Measurements from ENCODE around the gene PNPLA7.
"Not testable (repeated sequence)": the region's sequence is repeated elsewhere in the genome, so short reads cannot be mapped to it uniquely, and the experiment has no call there.

The PNPLA7 gene

GRCh38 chr9:137520614-137521404, 29.4 kb downstream of the PNPLA7 start:
- Histone ChIP-seq H3K9ac (no peak overlapping the region), H3K4me2 (ENCODE audit: low read length) (no peak overlapping the region), H3K79me2 (no peaks in the 10 kb centered on the region)

GRCh38 chr9:137519553-137519952, 30.6 kb downstream of the PNPLA7 start:
- Histone ChIP-seq H3K4me1 (no peaks in the 10 kb centered on the region), H3K4me3 (ENCODE audit: low read depth, low read length) (no peak overlapping the region), H3K4me2 (ENCODE audit: low read length) (no peak overlapping the region), H3K27me3 (ENCODE audit: control insufficient read depth, insufficient read depth, low read length) (no peaks in the 10 kb centered on the region), H3K79me2 (no peaks in the 10 kb centered on the region), H3K27ac (no peak overlapping the region), H2AFZ (no peak overlapping the region), H3K9me3 (ENCODE audit: control insufficient read depth, low read length) (no peaks in the 10 kb centered on the region), H3K36me3 (ENCODE audit: control insufficient read depth, insufficient read depth, low read length) (no peaks in the 10 kb centered on the region), H3K9ac (no peak overlapping the region)
- no peak for TF ChIP-seq CTCF (IDR thresholded peaks at IDR 0.05)

More at GRCh38 chr9:137520614-137521404, 29.4 kb downstream of the PNPLA7 start:
- TF ChIP-seq CTCF (IDR thresholded peaks at IDR 0.05) = no peak
- Histone ChIP-seq H3K27me3 (ENCODE audit: control insufficient read depth, insufficient read depth, low read length) (no peaks in the 10 kb centered on the region), H3K27ac (no peak overlapping the region), H3K36me3 (ENCODE audit: control insufficient read depth, insufficient read depth, low read length) (no peaks in the 10 kb centered on the region), H3K9me3 (ENCODE audit: control insufficient read depth, low read length) (no peaks in the 10 kb centered on the region), H3K4me1 (no peaks in the 10 kb centered on the region), H3K4me3 (ENCODE audit: low read depth, low read length) (no peak overlapping the region), H2AFZ (no peak overlapping the region)

GRCh38 chr9:137518661-137519459, 31.3 kb downstream of the PNPLA7 start:
- not testable (repeated sequence) for H3K79me2 ChIP-seq; H3K4me3 ChIP-seq (ENCODE audit: low read depth, low read length); H3K9ac ChIP-seq; H3K27ac ChIP-seq; H3K36me3 ChIP-seq (ENCODE audit: control insufficient read depth, insufficient read depth, low read length); H3K9me3 ChIP-seq (ENCODE audit: control insufficient read depth, low read length); H2AFZ ChIP-seq; H3K27me3 ChIP-seq (ENCODE audit: control insufficient read depth, insufficient read depth, low read length); H3K4me2 ChIP-seq (ENCODE audit: low read length); H3K4me1 ChIP-seq

- Histone ChIP-seq H3K4me3 (ENCODE audit: low read depth, low read length) (no peak overlapping the region), H3K4me2 (ENCODE audit: low read length) (no peak overlapping the region), H3K9me3 (ENCODE audit: control insufficient read depth, low read length) (no peaks in the 10 kb centered on the region), H3K27ac (no peak overlapping the region), H3K9ac (no peak overlapping the region), H3K4me1 (no peaks in the 10 kb centered on the region), H2AFZ (no peak overlapping the region), H3K27me3 (ENCODE audit: control insufficient read depth, insufficient read depth, low read length) (no peaks in the 10 kb centered on the region), H3K36me3 (ENCODE audit: control insufficient read depth, insufficient read depth, low read length) (no peaks in the 10 kb centered on the region), H3K79me2 (no peaks in the 10 kb centered on the region)
- TF ChIP-seq CTCF (IDR thresholded peaks at IDR 0.05) = no peak
These were observed 33.9 kb downstream of the PNPLA7 start for GRCh38 chr9:137516144-137516917.

GRCh38 chr9:137515338-137515724, 34.9 kb downstream of the PNPLA7 start:
- no peak overlapping the region for H2AFZ ChIP-seq
- H3K9me3 ChIP-seq (ENCODE audit: control insufficient read depth, low read length) = no peaks in the 10 kb centered on the region
- no peaks in the 10 kb centered on the region for H3K79me2 ChIP-seq
- TF ChIP-seq CTCF (IDR thresholded peaks at IDR 0.05) = no peak
- no peak overlapping the region for H3K27ac ChIP-seq
- H3K4me1 ChIP-seq = no peaks in the 10 kb centered on the region
- no peaks in the 10 kb centered on the region for H3K36me3 ChIP-seq (ENCODE audit: control insufficient read depth, insufficient read depth, low read length)
- H3K27me3 ChIP-seq (ENCODE audit: control insufficient read depth, insufficient read depth, low read length) = no peaks in the 10 kb centered on the region
- H3K4me3 ChIP-seq (ENCODE audit: low read depth, low read length) = no peak overlapping the region
- no peak overlapping the region for H3K4me2 ChIP-seq (ENCODE audit: low read length)
- no peak overlapping the region for H3K9ac ChIP-seq

Measured in parathyroid adenoma (tissue), 2 donors.